ENCODE measurements around the gene PRCP. TPM values are rescaled to one million over a fixed set of nuclear protein-coding genes. Genes with fewer than 3 reads are reported as not detected.
A peak's percentile ranks its signal among the peaks of the same experiment; 100 is the strongest.

The PRCP gene
- total RNA-seq, 1 donor from 2014 or later = 77.5 TPM

GRCh38 chr11:82794490-82794889 lies 105.7 kb downstream of the PRCP start:
- H3K36me3 Mint-ChIP-seq = no peaks in the 10 kb centered on the region
- H3K4me3 Mint-ChIP-seq = no peak overlapping the region
- H3K4me1 Mint-ChIP-seq (ENCODE audit: unreplicated experiment) = peaks cover 15% of the 10 kb centered on the region
- no peaks in the 10 kb centered on the region for H3K9me3 Mint-ChIP-seq
- DNase-seq (ENCODE audit: extremely low spot score, unreplicated experiment) = no peak
- peaks cover 2% of the 10 kb centered on the region for H3K27me3 Mint-ChIP-seq
- TF ChIP-seq CTCF (conservative IDR thresholded peaks at IDR 0.05) = no peak
- H3K27ac Mint-ChIP-seq = no peak overlapping the region

GRCh38 chr11:82792822-82793569 lies 107.2 kb downstream of the PRCP start:
- no peak for DNase-seq (ENCODE audit: extremely low spot score, unreplicated experiment)
- Mint-ChIP-seq H3K36me3 (no peaks in the 10 kb centered on the region), H3K4me3 (no peak overlapping the region), H3K9me3 (no peaks in the 10 kb centered on the region), H3K27me3 (no peaks in the 10 kb centered on the region), H3K4me1 (ENCODE audit: unreplicated experiment) (peaks cover 14% of the 10 kb centered on the region), H3K27ac (no peak overlapping the region)
- no peak for TF ChIP-seq CTCF (conservative IDR thresholded peaks at IDR 0.05)

- no peaks in the 10 kb centered on the region for H3K36me3 Mint-ChIP-seq
- no peaks in the 10 kb centered on the region for H3K9me3 Mint-ChIP-seq
- TF ChIP-seq CTCF (conservative IDR thresholded peaks at IDR 0.05) = no peak
- H3K27ac Mint-ChIP-seq = peak overlapping the region; percentile 37
- H3K4me3 Mint-ChIP-seq = no peak overlapping the region
- peaks cover 7% of the 10 kb centered on the region for H3K4me1 Mint-ChIP-seq (ENCODE audit: unreplicated experiment)
- H3K27me3 Mint-ChIP-seq = no peaks in the 10 kb centered on the region
- DNase-seq (ENCODE audit: extremely low spot score, unreplicated experiment) = no peak
Measured at GRCh38 chr11:82792319-82792718, 107.9 kb downstream of the PRCP start.

GRCh38 chr11:82791779-82792178 lies 108.5 kb downstream of the PRCP start:
- Mint-ChIP-seq H3K36me3 (no peaks in the 10 kb centered on the region), H3K4me3 (no peak overlapping the region), H3K4me1 (ENCODE audit: unreplicated experiment) (peaks cover 4% of the 10 kb centered on the region), H3K9me3 (no peaks in the 10 kb centered on the region), H3K27me3 (no peaks in the 10 kb centered on the region), H3K27ac (no peak overlapping the region)
- DNase-seq (ENCODE audit: extremely low spot score, unreplicated experiment) = no peak
- no peak for TF ChIP-seq CTCF (conservative IDR thresholded peaks at IDR 0.05)

GRCh38 chr11:82790723-82791484 lies 109.3 kb downstream of the PRCP start:
- Mint-ChIP-seq H3K9me3 (no peaks in the 10 kb centered on the region), H3K36me3 (no peaks in the 10 kb centered on the region), H3K27ac (peak overlapping the region; percentile 45), H3K4me1 (ENCODE audit: unreplicated experiment) (peaks cover 4% of the 10 kb centered on the region), H3K27me3 (no peaks in the 10 kb centered on the region), H3K4me3 (no peak overlapping the region)
- no peak for TF ChIP-seq CTCF (conservative IDR thresholded peaks at IDR 0.05)
- DNase-seq (ENCODE audit: extremely low spot score, unreplicated experiment) = no peak

Data from type B pancreatic cell (in vitro differentiated cells).